GM12878 (cell line): Measurements from ENCODE around the gene CEP78. TPM values are rescaled to one million over a fixed set of nuclear protein-coding genes. Genes with fewer than 3 reads are reported as not detected.

Source experiments
- ATAC-seq: fragments of 200-7000 bp; cut with Tn5 transposase; 3 replicates; pipeline ENCODE4 v1.9.1; 2020; ENCODE audit warnings: mild to moderate bottlenecking, moderate library complexity
- BruUV-seq: library from RNA; stranded (reverse); fragments of 400-500 nt; replicated peaks from 2 replicates; lab custom pipeline; 2021; lab: Mats Ljungman, UMichigan
- CTCF ChIA-PET: fragments of 300-600 bp; sonication (Branson Sonifier 250); formaldehyde crosslinking; extraction: SDS; loops from one replicate; lab custom pipeline; 2021; ENCODE audit warnings: inconsistent platforms; lab: Yijun Ruan, JAX
- POLR2A ChIA-PET: fragments of 350-600 bp; formaldehyde crosslinking; extraction: SDS; loops from one replicate; lab custom pipeline; 2021; ENCODE audit warnings: inconsistent platforms; lab: Charles Lee
- RAD21 ChIA-PET: fragments of 300-600 bp; sonication (Branson Sonifier 250); formaldehyde crosslinking; loops from one replicate; lab custom pipeline; 2023; ENCODE audit warnings: antibody characterized with exemption; ENCODE audit not compliant: unreplicated experiment; lab: Charles Lee
- SMC1A ChIA-PET: fragments of 300-600 bp; sonication (Branson Sonifier 250); formaldehyde crosslinking; loops from one replicate; lab custom pipeline; 2023; ENCODE audit not compliant: unreplicated experiment, uncharacterized antibody; lab: Charles Lee
- DNase-seq: peaks from one replicate; pipeline ENCODE4 v3.0.0-alpha.2; 2011; ENCODE audit warnings: low read depth, low spot score
- FAIRE-seq: peaks from 3 replicates; lab custom pipeline; 2011; peaks lifted over from hg19 to GRCh38; lab: Jason Lieb, UNC
- H2AFZ ChIP-seq: 2 replicates; pipeline ENCODE4 v1.6.0; 2011; ENCODE audit warnings: low read depth, low read length, control low read depth; ENCODE audit not compliant: control insufficient read depth
- H3K27ac ChIP-seq: 2 replicates; pipeline ENCODE4 v1.5.1; 2011; ENCODE audit warnings: control low read depth; ENCODE audit not compliant: control insufficient read depth, insufficient read depth
- H3K27me3 ChIP-seq, 2 experiments: replicated peaks in 1 of 2; 2 replicates each; pipeline versions ENCODE4 v1.6.0 to v1.6.1; 2011; ENCODE audit warnings: low read length in 1 of 2; ENCODE audit not compliant: control insufficient read depth in 2 of 2, insufficient read depth in 2 of 2
- H3K36me3 ChIP-seq, 2 experiments: 2 replicates each; pipeline ENCODE4 v1.5.1; 2011; ENCODE audit warnings: low read length in 1 of 2; ENCODE audit not compliant: control insufficient read depth in 2 of 2, insufficient read depth in 2 of 2
- H3K4me1 ChIP-seq: 2 replicates; pipeline ENCODE4 v1.6.1; 2011; ENCODE audit warnings: mild to moderate bottlenecking, low read length, moderate library complexity, mixed read lengths; ENCODE audit not compliant: control insufficient read depth, insufficient read depth
- H3K4me2 ChIP-seq: 2 replicates; pipeline ENCODE4 v1.6.0; 2011; ENCODE audit warnings: control low read depth; ENCODE audit not compliant: control insufficient read depth, insufficient read depth
- H3K4me3 ChIP-seq: fragments of 200-600 bp; sonication (generic); 2 replicates; pipeline ENCODE4 v1.5.1; 2016
- H3K79me2 ChIP-seq: 2 replicates; pipeline ENCODE4 v1.6.0; 2011; ENCODE audit warnings: low read length; ENCODE audit not compliant: control insufficient read depth, insufficient read depth
- H3K9ac ChIP-seq: 2 replicates; pipeline ENCODE4 v1.8.0; 2011; ENCODE audit warnings: low read length, control low read depth, mixed read lengths; ENCODE audit not compliant: control insufficient read depth, insufficient read depth
- H3K9me3 ChIP-seq: replicated peaks from 3 replicates; pipeline ENCODE4 v1.5.1; 2011; ENCODE audit warnings: mild to moderate bottlenecking, low read length; ENCODE audit not compliant: control insufficient read depth, insufficient read depth
- H4K20me1 ChIP-seq: 2 replicates; pipeline ENCODE4 v1.6.0; 2011; ENCODE audit not compliant: control insufficient read depth, insufficient read depth
- ATF7 ChIP-seq: fragments of 450-650 bp; IDR thresholded peaks from 2 replicates; pipeline ENCODE4 v1.6.1; 2016; ENCODE audit warnings: low read depth, mild to moderate bottlenecking
- BCL11A ChIP-seq: IDR thresholded peaks from 2 replicates; pipeline ENCODE4 v1.6.1; 2011; ENCODE audit warnings: low read depth, low read length
- CBX3 ChIP-seq: fragments of 200-600 bp; sonication (generic); IDR thresholded peaks from 2 replicates; pipeline ENCODE4 v1.6.1; 2016; ENCODE audit warnings: low read depth, borderline replicate concordance
- CREM ChIP-seq: IDR thresholded peaks from 2 replicates; pipeline ENCODE4 v1.6.1; 2014; ENCODE audit warnings: antibody characterized with exemption, low read depth
- IKZF1 ChIP-seq: fragments of 450-650 bp; conservative IDR thresholded peaks from 2 replicates; pipeline ENCODE4 v1.6.1; 2017; ENCODE audit warnings: antibody characterized with exemption, mild to moderate bottlenecking
- MXI1 ChIP-seq: fragments of 150-350 bp; IDR thresholded peaks from 2 replicates; pipeline ENCODE4 v1.6.1; 2011; ENCODE audit warnings: low read depth, mild to moderate bottlenecking, inconsistent platforms, low read length, improper control_type of control experiment
- MYB ChIP-seq: fragments of 150-350 bp; IDR thresholded peaks from 2 replicates; pipeline ENCODE4 v1.6.1; 2014; ENCODE audit warnings: mild to moderate bottlenecking, low read depth, low read length, borderline replicate concordance
- NKRF ChIP-seq: fragments of 450-650 bp; conservative IDR thresholded peaks from 2 replicates; pipeline ENCODE4 v1.6.1; 2017; ENCODE audit warnings: mild to moderate bottlenecking, moderate library complexity
- NR2C1 ChIP-seq: fragments of 450-650 bp; IDR thresholded peaks from 2 replicates; pipeline ENCODE4 v1.6.1; 2017; ENCODE audit warnings: antibody characterized with exemption, mild to moderate bottlenecking, moderate library complexity
- POU2F2 ChIP-seq: IDR thresholded peaks from 3 replicates; pipeline ENCODE4 v1.6.1; 2011; ENCODE audit warnings: low read depth, mild to moderate bottlenecking, low read length, borderline replicate concordance
- RCOR1 ChIP-seq: conservative IDR thresholded peaks from 2 replicates; pipeline ENCODE4 v1.6.1; 2012; ENCODE audit warnings: low read depth, low read length, improper control_type of control experiment
- RELA ChIP-seq: fragments of 450-650 bp; IDR thresholded peaks from 2 replicates; pipeline ENCODE4 v1.8.0; 2014; ENCODE audit warnings: borderline replicate concordance; ENCODE audit not compliant: partially characterized antibody
- SMAD1 ChIP-seq: fragments of 450-650 bp; IDR thresholded peaks from 2 replicates; pipeline ENCODE4 v1.6.1; 2018; ENCODE audit warnings: mild to moderate bottlenecking, low read depth; ENCODE audit not compliant: partially characterized antibody
- SP1 ChIP-seq: IDR thresholded peaks from one replicate; pipeline ENCODE4 v1.6.1; 2011; ENCODE audit warnings: low read depth, low read length
- WRNIP1 ChIP-seq: IDR thresholded peaks from 2 replicates; pipeline ENCODE4 v1.6.1; 2011; ENCODE audit warnings: low read depth, low read length, improper control_type of control experiment, borderline replicate concordance
- YY1 ChIP-seq: IDR thresholded peaks from 2 replicates; pipeline ENCODE4 v1.6.1; 2011; ENCODE audit warnings: low read depth, mild to moderate bottlenecking, low read length
- ZNF217 ChIP-seq: fragments of 450-650 bp; IDR thresholded peaks from 2 replicates; pipeline ENCODE4 v1.6.1; 2017; ENCODE audit warnings: antibody characterized with exemption, mild to moderate bottlenecking
- ZNF24 ChIP-seq: fragments of 450-650 bp; IDR thresholded peaks from 2 replicates; pipeline ENCODE4 v1.6.1; 2017; ENCODE audit warnings: antibody characterized with exemption, mild to moderate bottlenecking
- ZNF274 ChIP-seq: IDR thresholded peaks from one replicate; pipeline ENCODE4 v1.8.0; 2011; ENCODE audit not compliant: insufficient read length, insufficient read depth
- ZNF622 ChIP-seq: fragments of 450-650 bp; IDR thresholded peaks from 2 replicates; pipeline ENCODE4 v1.6.1; 2017; ENCODE audit warnings: mild to moderate bottlenecking, inconsistent platforms
- WGBS: methylation state at CpG from one replicate; pipeline ENCODE4 v1.1.6; 2016; ENCODE audit warnings: low lambda C conversion rate; ENCODE audit not compliant: insufficient replicate concordance, insufficient coverage; ENCODE audit errors: missing lambda C conversion rate; 5-methylcytosine and 5-hydroxymethylcytosine counted together
- in situ Hi-C: fragments of 300-500 bp; cut with MboI; formaldehyde crosslinking; loops from 9 replicates; pipeline ENCODE4 v1.14.3; 2018; ENCODE audit warnings: mixed read lengths
- intact Hi-C: fragments of 100-400 bp; cut with micrococcal nuclease; formaldehyde crosslinking; loops from one replicate; pipeline ENCODE4 v1.14.2; 2022; ENCODE audit not compliant: unreplicated experiment
- polyA plus RNA-seq, 11 experiments: library from polyadenylated mRNA; depleted of rRNA in 4 of 11; unstranded in 6 of 11; stranded (reverse) in 5 of 11; fragments of >200 nt; fragmentation: Nextera tagmentation in 4 of 11; fragmentation: Illumina TruSeq in 1 of 11; extraction: Ambion mirVana in 4 of 11; extraction: Trizol in 1 of 11; gene quantifications; 1 replicate in 1 of 11; 2 replicates in 10 of 11; pipeline versions ENCODE4 v1.2.1 to v1.2.3, GENCODE V29; 2011 to 2016; ENCODE audit warnings: inconsistent platforms in 2 of 11, missing spikeins in 2 of 11, low read depth in 1 of 11
- total RNA-seq, 4 experiments: library from RNA; depleted of rRNA in 3 of 4; stranded (reverse); fragments of >200 nt in 3 of 4; fragmentation: Illumina TruSeq in 1 of 4; extraction: Trizol in 1 of 4; gene quantifications; 2 replicates each; pipeline versions ENCODE4 v1.2.1 to v1.2.3, GENCODE V29; 2013 to 2021

Gene CEP78
- total and polyA plus RNA-seq, 10 of the 15 experiments (the other 5 are each of a cell fraction or from before 2014, with no cell fraction given): 4.1 to 44.9 (median 27.9) TPM

GRCh38 chr9:78288214-78288892 is 52.5 kb downstream of the CEP78 start:
- SMC1A ChIA-PET: no interaction called here
- no TSS peak for BruUV-seq
- FAIRE-seq (no peak), DNase-seq (no peak), ATAC-seq (no peak)
- Histone ChIP-seq H3K4me1 (no peaks in the 10 kb centered on the region), H3K4me3 (no peak overlapping the region), H3K27ac (no peak overlapping the region), H3K27me3 (no peaks in the 10 kb centered on the region), H3K9ac (no peak overlapping the region), H3K79me2 (no peaks in the 10 kb centered on the region), H4K20me1 (no peaks in the 10 kb centered on the region), H3K4me2 (no peak overlapping the region), H3K9me3 (no peaks in the 10 kb centered on the region), H2AFZ (no peak overlapping the region), H3K36me3 (no peaks in the 10 kb centered on the region)
- WGBS: 60% methylated on average over 8 of the region's 8 CpGs
- POLR2A ChIA-PET: no interaction called here
- in situ Hi-C loops: no loop called here
- RAD21 ChIA-PET: no interaction called here
- intact Hi-C loops: no loop called here
- TF ChIP-seq ZNF24 (no peak), ZNF274 (no peak), RCOR1 (no peak), POU2F2 (no peak), ZNF622 (no peak), ZNF217 (no peak), NR2C1 (no peak), IKZF1 (no peak), NKRF (no peak), CREM (no peak), MXI1 (no peak), YY1 (no peak), CBX3 (no peak), BCL11A (no peak), WRNIP1 (no peak), SP1 (no peak), ATF7 (no peak), SMAD1 (no peak), RELA (no peak), MYB (no peak)
- CTCF ChIA-PET: no interaction called here
